Nephron progenitor cell (in vitro differentiated cells): ENCODE results near the gene NPIPB8.
"Not testable (repeated sequence)": the region's sequence is repeated elsewhere in the genome, so short reads cannot be mapped to it uniquely, and the experiment has no call there.

Source experiments
- DNase-seq: peaks from one replicate; pipeline ENCODE4 v3.0.0; 2021
- H3K27ac Mint-ChIP-seq: 2 replicates; pipeline ENCODE4 v1.8.0; 2021; ENCODE audit warnings: mild to moderate bottlenecking, moderate library complexity, mixed read lengths
- H3K27me3 Mint-ChIP-seq: 2 replicates; pipeline ENCODE4 v1.8.0; 2021; ENCODE audit warnings: mild to moderate bottlenecking, low read depth, mixed read lengths; ENCODE audit not compliant: poor library complexity
- H3K36me3 Mint-ChIP-seq: 2 replicates; pipeline ENCODE4 v1.8.0; 2021; ENCODE audit warnings: low read depth, mixed read lengths
- H3K4me1 Mint-ChIP-seq: 2 replicates; pipeline ENCODE4 v1.8.0; 2021; ENCODE audit warnings: mixed read lengths
- H3K4me3 Mint-ChIP-seq: 2 replicates; pipeline ENCODE4 v1.8.0; 2021; ENCODE audit warnings: mild to moderate bottlenecking, moderate library complexity, mixed read lengths
- H3K9me3 Mint-ChIP-seq: 2 replicates; pipeline ENCODE4 v1.8.0; 2021; ENCODE audit warnings: mild to moderate bottlenecking, moderate library complexity, mixed read lengths
- CTCF ChIP-seq: fragments of 200-600 bp; sonication (generic); IDR thresholded peaks from 2 replicates; pipeline ENCODE4 v1.5.0; 2021; ENCODE audit warnings: antibody characterized with exemption

NPIPB8 gene

GRCh38 chr16:28637765-28638164 lies at the start of gene NPIPB8:
NPIPB8 (plus strand) TSS chr16:28638065; CDS start chr16:28638361, 296 bp downstream.
- not testable (repeated sequence) for H3K27me3 Mint-ChIP-seq, H3K27ac Mint-ChIP-seq, H3K36me3 Mint-ChIP-seq, DNase-seq, H3K4me1 Mint-ChIP-seq, H3K9me3 Mint-ChIP-seq, H3K4me3 Mint-ChIP-seq

- Mint-ChIP-seq H3K4me1 (peaks cover 5% of the 10 kb centered on the region), H3K27me3 (no peaks in the 10 kb centered on the region), H3K4me3 (no peak overlapping the region), H3K9me3 (no peaks in the 10 kb centered on the region), H3K36me3 (peaks cover 47% of the 10 kb centered on the region), H3K27ac (no peak overlapping the region)
- TF ChIP-seq CTCF, result no peak
- no peak for DNase-seq
Observed at GRCh38 chr16:28589069-28589468, 48.8 kb upstream of the NPIPB8 start.

GRCh38 chr16:28589930-28590329 lies 47.9 kb upstream of the NPIPB8 start:
- no peak for TF ChIP-seq CTCF
- H3K36me3 Mint-ChIP-seq, result peaks cover 43% of the 10 kb centered on the region
- H3K9me3 Mint-ChIP-seq, result no peaks in the 10 kb centered on the region
- DNase-seq, result no peak
- no peak overlapping the region for H3K4me3 Mint-ChIP-seq
- peaks cover 7% of the 10 kb centered on the region for H3K4me1 Mint-ChIP-seq
- H3K27me3 Mint-ChIP-seq, result no peaks in the 10 kb centered on the region
- no peak overlapping the region for H3K27ac Mint-ChIP-seq

GRCh38 chr16:28590384-28591340 lies 47.2 kb upstream of the NPIPB8 start:
- Mint-ChIP-seq H3K27ac (no peak overlapping the region), H3K4me3 (no peak overlapping the region), H3K27me3 (no peaks in the 10 kb centered on the region), H3K4me1 (peaks cover 13% of the 10 kb centered on the region), H3K9me3 (no peaks in the 10 kb centered on the region), H3K36me3 (peaks cover 36% of the 10 kb centered on the region)
- no peak for DNase-seq
- no peak for TF ChIP-seq CTCF

GRCh38 chr16:28591355-28591754 lies 46.5 kb upstream of the NPIPB8 start:
- H3K27ac Mint-ChIP-seq, result peak overlapping the region; percentile 69
- no peak for DNase-seq
- TF ChIP-seq CTCF, result no peak
- no peak overlapping the region for H3K4me3 Mint-ChIP-seq
- no peaks in the 10 kb centered on the region for H3K27me3 Mint-ChIP-seq
- peaks cover 32% of the 10 kb centered on the region for H3K36me3 Mint-ChIP-seq
- peaks cover 17% of the 10 kb centered on the region for H3K4me1 Mint-ChIP-seq
- no peaks in the 10 kb centered on the region for H3K9me3 Mint-ChIP-seq

- no peak for TF ChIP-seq CTCF
- H3K27ac Mint-ChIP-seq, result peak overlapping the region; percentile 51
- H3K4me3 Mint-ChIP-seq, result no peak overlapping the region
- H3K4me1 Mint-ChIP-seq, result peaks cover 28% of the 10 kb centered on the region
- no peaks in the 10 kb centered on the region for H3K27me3 Mint-ChIP-seq
- no peak for DNase-seq
- H3K36me3 Mint-ChIP-seq, result peaks cover 25% of the 10 kb centered on the region
- no peaks in the 10 kb centered on the region for H3K9me3 Mint-ChIP-seq
Observed at GRCh38 chr16:28592511-28592910, 45.4 kb upstream of the NPIPB8 start.
